Hematopoietic multipotent progenitor cell treated with erythropoietin and hydrocortisone succinate and interleukin-3 and kit ligand, for 15 days (in vitro differentiated cells): ENCODE results near the gene DIAPH1.

Experiments used
- DNase-seq: peaks from one replicate; pipeline ENCODE4 v3.0.0-alpha.2; 2015; ENCODE audit warnings: low spot score

DIAPH1 gene

DNA sequence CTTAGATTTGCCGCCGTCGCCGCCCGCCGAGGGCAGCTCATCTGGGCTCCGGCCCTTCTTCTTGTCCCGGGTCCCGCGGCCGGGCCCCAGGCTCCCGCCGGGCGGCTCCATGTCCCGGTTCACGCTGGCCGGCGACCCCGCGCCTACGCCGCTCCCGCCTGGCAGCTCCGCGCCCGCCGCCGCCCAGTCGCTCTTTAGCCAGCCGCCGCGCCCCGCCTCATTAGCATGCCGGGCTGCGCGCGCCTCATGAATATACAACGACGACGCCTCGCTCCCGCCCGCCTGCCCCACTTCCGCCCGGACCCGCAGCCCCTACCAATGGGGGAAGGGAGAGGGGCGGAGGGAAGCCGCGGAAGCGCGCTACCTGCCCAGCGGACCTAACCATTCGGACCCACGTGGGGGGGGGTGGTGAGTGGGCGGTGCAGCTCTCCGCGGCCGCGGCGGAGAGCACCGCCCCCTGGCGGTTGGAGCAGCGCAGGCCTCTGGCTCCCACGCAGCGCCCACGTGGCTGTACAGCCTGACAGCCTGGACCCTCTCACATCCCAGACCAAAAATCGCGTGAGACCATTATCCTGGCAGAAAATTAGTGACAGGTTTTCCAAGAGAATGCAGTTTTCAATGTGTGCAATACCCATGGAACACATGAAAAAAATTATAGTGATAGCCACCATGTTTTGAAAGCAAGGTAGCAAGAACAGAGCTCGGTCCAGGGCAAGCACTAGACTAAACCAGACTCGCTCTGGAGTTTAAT lies at the start of gene DIAPH1:
Gene DIAPH1, minus strand, starts transcription at position 197 of the 751 bp plus-strand sequence. Its CDS starts 86 bp downstream, at position 111.
- DNase-seq, result peak; percentile 96

- DNase-seq, result no peak
Observed at GRCh38 chr5:141665995-141666940, 47.5 kb upstream of the DIAPH1 start.

DNA sequence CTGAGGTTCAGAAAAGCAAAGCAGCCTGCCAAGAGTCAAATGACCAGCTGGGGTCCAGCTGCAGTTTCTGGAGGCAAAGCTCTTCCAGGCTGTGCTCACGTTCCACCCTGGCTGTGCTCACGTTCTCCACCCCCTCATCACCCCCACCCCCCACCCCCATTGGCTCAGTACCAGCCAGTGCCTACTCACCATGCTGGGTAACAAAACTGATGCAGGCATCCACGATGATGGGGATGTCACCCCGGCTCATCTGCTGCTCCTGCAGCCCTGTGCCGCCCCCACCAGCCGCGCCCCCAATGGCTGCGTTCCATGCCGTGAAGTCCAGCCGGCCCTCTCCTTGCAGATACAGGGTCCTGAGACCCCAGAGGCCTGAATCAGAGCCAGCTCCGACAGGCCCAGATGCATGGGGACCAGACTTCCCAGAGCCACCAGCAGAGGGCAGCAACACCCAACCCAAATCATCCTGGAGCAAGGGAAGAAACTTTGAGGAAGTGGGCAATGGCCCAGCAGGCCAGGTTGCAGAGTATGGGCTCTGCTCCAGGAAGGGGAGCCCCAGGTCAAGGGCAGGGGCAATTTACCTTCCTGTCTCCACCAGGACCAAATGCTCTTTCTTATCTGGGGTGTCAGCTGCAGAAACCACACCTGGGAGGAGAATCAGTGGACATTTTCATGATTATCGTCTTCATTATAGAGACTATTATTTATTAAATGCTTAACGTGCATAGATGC lies 46.1 kb upstream of the DIAPH1 start:
- DNase-seq, result peak; percentile 64

DNA sequence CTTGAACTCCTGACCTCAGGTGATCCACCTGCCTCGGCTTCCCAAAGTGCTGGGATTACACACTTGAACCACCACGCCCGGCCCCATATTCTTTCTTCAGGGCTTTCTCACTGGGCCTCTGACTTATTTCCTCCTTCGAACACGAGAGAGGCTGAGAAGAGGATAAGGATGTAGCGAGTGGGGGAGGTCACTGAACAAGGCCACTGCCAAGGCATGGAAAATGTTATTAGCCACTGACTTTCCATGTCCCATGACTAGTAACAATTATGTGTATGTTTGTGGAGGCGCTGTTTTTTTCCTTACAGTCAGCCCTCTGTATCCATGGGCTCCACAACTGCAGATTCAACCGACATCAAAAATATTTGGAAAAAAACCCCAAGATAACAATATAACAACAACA lies 44.7 kb upstream of the DIAPH1 start:
- DNase-seq, result no peak

GRCh38 chr5:141662028-141662427 lies 43.2 kb upstream of the DIAPH1 start:
- no peak for DNase-seq

DNA sequence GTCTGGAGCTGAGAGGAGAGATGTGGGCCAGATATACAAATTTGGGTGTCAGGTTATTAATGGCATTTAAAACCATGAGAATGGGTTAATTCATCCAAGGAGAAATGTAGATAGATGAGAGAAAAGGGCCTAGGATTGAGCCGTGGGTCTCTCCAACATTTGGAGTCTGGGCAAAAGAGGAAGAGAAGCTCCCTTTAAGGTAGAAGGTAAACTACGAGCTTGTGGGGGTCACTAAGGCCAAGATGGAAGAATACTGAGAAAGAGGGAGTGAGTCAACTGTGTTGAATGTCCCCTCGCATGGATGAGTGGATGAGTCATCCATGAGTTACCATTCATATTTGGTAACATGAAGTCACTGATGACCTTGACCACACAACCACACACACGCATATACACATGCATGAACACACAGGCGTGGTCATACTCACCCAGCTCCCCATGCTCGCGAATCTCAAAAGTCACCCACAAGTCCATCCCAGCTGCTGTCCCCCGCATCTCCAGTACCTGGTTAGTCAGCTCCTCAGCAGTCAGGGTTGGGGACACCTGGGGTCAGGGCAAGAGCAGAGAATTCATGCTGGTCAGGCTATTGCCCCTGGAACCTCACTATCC lies 39.2 kb upstream of the DIAPH1 start:
- DNase-seq, result no peak

DNA sequence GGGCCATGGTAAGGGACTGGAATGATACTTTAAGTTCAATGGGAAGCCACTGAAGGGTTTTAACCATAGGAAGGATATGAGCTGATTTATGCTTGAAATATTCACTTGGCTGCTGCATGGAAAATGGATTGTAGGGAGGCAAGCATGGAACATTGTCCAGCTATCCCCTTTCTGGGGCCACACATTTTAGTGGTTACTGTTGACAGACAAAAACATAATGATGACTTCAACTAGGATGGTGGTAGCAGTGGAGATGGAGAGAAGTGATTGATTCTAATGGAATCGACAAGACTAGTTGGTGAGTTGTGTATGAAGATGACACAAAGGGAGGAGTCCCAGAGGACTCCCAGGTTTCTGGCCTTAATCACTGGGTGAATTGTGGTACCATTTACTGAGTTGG lies 38.6 kb upstream of the DIAPH1 start:
- DNase-seq, result no peak

- no peak for DNase-seq
Observed at GRCh38 chr5:141656396-141656795, 37.6 kb upstream of the DIAPH1 start.

DNA sequence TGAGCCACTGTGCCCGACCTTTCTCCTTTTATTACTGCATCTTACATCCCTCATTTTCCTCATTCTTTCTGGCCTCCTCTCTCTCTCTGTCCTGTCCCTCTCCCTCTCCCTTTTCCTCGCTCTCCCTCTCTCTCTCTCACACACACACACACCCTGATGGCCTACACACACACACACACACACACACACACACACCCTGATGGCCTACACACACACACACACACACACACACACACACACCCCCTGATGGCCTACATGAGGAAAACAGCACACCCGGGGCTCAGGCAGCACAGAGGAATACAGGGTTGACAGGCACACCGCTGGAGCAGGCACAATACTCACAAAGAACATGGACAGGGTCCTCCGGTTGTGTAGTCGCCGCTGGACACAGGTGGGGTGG lies 36.2 kb upstream of the DIAPH1 start:
- no peak for DNase-seq

GRCh38 chr5:141654298-141654697 lies 35.5 kb upstream of the DIAPH1 start:
- no peak for DNase-seq

- DNase-seq, result no peak
Observed at GRCh38 chr5:141651728-141652105, 32.9 kb upstream of the DIAPH1 start.

DNA sequence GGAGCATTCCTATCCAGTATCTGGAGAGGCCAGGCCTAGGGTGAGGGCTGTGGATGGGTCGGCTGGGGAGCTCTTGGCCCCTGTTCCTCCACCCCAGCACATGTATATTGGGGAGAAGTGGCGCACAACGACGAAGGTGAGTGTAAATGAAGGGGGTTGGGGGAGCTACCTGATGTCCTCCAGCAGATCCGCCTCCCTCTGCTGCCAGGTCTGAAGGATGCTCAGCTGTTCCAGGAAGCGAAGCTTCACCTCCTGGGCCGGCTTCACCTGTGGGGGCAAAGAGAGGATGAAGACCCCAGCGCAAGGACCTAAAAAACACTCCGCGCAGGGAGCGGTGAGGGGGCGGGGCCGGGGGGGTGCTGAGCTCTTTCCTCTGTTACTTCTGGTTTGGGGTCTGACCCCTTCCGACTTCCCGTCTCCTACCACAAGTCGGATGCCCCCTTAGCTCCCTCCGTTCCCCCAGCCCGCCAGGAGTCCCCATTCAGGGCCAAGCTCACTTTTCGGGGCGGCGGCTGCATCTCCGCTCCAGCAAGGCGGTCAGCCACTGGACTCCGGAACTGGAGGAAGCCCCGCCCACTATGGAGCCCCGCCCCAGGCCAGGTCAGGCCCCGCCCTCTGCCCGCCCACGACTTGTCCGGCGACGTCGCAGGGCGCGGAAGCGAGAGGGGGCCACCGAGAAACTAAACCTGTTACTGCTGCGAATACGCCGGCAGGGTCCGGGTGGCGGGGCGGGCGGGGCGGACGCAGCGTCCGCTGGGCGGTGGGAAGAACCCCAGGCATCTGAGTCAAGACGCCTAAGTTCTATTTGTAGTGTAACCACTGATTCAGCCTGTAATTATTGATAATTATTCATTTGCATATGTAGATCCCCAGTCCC lies 32.3 kb upstream of the DIAPH1 start, which contains the start of gene FCHSD1:
Gene FCHSD1, minus strand, starts transcription at position 568 of the 877 bp plus-strand sequence. Its CDS starts 50 bp downstream, at position 518.
- DNase-seq, result peak; percentile 80

DNA sequence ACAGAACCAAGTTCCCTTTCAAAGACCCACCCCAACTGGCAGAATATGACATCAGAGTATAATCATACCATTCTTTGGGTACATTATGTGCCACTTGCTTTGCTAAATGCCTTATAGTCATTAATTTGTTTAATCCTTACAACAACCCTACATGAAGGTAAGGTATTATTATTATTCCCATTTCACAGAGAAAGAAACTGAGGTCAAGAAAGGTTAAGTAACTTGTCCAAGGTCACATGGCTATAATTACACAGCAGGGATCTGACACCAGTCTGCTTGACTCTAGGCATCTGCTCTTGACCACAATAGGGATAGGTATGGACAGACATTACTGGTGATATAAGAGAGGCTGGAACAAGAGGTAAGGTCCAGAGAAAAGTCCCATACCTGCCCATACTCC lies 31.2 kb upstream of the DIAPH1 start:
- no peak for DNase-seq

- DNase-seq, result no peak
Observed at GRCh38 chr5:141649056-141649688, 30.4 kb upstream of the DIAPH1 start.

DNA sequence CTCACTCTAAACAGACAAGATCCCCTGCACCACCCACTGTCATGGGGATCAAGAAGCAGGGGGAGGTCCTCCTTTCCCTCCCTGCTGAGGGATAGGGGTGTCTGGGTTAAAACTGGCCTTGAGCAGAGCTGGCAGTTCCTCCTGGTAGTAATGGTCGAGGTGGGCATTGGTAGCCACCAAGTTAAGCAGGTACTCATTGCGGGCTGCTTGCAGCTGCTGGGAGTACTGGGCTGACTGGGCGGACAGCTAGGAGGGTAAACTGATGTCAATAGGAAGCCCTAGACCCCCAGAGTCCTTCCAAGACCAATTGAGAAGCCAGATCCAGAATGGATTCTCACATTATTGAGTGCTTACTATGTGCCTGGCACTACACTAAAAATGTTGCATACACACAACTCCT lies 29.1 kb upstream of the DIAPH1 start:
- DNase-seq, result no peak

DNA sequence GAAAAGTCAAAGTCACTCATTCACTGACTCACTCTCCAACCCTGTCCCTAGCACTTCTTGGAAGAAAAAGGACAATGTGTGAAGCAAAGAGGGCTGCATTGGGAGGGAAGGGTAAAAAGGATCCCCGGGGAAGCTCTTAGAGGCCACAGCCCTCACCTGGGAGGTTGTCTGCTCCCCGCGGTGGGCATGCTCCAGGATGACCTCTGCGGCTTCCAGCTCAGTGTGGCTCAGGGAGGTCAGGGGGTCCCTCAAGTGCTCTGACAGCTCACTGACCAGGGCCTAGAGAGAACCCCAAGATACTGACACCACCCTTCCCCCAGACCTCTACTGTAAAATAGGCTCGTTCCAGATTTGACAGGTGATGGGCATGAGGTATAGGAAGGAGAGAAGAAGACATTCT lies 28.4 kb upstream of the DIAPH1 start:
- no peak for DNase-seq

DNA sequence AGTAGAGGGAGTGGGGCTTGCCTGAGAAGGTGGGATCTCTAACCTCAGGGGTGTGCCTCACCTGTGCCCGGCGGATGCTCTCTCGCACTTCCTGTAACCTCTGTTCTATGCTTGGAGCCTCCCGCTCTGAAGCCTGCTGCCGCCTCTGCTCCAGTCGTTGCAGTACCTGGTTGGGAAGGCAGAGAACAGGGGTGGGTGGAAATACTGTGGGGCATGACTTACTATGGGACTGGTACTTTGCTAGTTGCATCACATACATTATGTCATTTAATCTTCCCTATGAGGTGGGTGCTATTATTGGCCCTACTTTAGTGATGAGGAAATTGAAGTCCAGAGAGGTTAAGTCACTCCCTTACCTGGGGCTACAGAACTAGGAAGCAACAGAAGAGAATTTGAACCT lies 27.2 kb upstream of the DIAPH1 start:
- DNase-seq, result no peak

GRCh38 chr5:141641634-141642267 lies 23.0 kb upstream of the DIAPH1 start:
- DNase-seq, result no peak

DNA sequence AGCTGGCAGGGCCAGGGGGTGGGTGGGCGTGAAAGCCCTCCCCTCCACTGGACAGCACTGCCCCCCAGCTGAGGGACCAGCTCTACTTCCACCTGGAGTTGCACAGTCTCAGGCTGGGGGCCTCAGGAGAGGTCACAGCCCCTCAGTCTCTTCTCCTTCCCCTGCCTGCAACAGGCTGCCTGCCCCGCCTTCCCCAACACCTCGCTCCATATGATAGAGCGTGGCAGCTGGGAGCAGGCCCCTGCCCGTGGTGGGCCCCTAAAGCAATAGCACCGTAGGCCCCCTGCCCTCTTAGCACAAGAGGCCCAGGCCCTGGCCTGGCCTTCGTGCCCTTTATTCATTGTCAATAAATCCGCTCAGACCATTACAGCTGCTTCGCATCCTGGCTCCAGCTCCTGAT lies 21.9 kb upstream of the DIAPH1 start:
- no peak for DNase-seq

GRCh38 chr5:141640051-141640415 lies 21.2 kb upstream of the DIAPH1 start:
- no peak for DNase-seq
